ENCODE results near the gene NTN3.

The NTN3 gene

GRCh38 chr16:2447920-2448583, 23.0 kb upstream of the NTN3 start:
- no peak overlapping the region for H3K23ac ChIP-seq (ENCODE audit: low read length)
- H3K79me2 ChIP-seq (ENCODE audit: control insufficient read depth, insufficient read depth, low read length, poor library complexity) = no peaks in the 10 kb centered on the region
- no peak overlapping the region for H4K12ac ChIP-seq (ENCODE audit: low read depth, low read length)
- H3K4me2 ChIP-seq (ENCODE audit: low read length) = no peak overlapping the region
- no peak overlapping the region for H3K4ac ChIP-seq (ENCODE audit: low read depth, low read length)
- H3K14ac ChIP-seq (ENCODE audit: low read length) = no peak overlapping the region
- no peaks in the 10 kb centered on the region for H3K4me1 ChIP-seq (ENCODE audit: control insufficient read depth in 1 of 2, insufficient read depth in 2 of 2, low read length in 2 of 2)
- no peak overlapping the region for H3K27ac ChIP-seq (ENCODE audit: low read depth, low read length)
- no peak overlapping the region for H4K91ac ChIP-seq (ENCODE audit: low read depth, low read length)
- no peak overlapping the region for H3K4me3 ChIP-seq (ENCODE audit: low read depth, low read length)
- no peak overlapping the region for H2AFZ ChIP-seq (ENCODE audit: insufficient read depth, low read length, poor library complexity)
- H3K9me3 ChIP-seq (ENCODE audit: insufficient read depth, low read depth, low read length) = peaks cover 2% of the 10 kb centered on the region
- H3K27me3 ChIP-seq (ENCODE audit: insufficient read depth, low read length) = no peaks in the 10 kb centered on the region
- H3K79me1 ChIP-seq (ENCODE audit: low read length) = no peaks in the 10 kb centered on the region
- no peak overlapping the region for H2BK5ac ChIP-seq (ENCODE audit: low read depth, low read length, poor library complexity)
- H3K18ac ChIP-seq (ENCODE audit: low read length) = no peak overlapping the region
- H3K36me3 ChIP-seq (ENCODE audit: control insufficient read depth in 1 of 2, insufficient read depth in 2 of 2, low read length in 2 of 2) = peaks cover 79 to 88% of the 10 kb centered on the region in 2 experiments
- WGBS (ENCODE audit: extremely low coverage, insufficient coverage, insufficient read length) = no CpG with 5 or more reads among the region's 11 CpGs
- no peak overlapping the region for H3K9ac ChIP-seq (ENCODE audit: low read length)
- H2BK120ac ChIP-seq (ENCODE audit: insufficient read depth, low read length, poor library complexity) = no peak overlapping the region
- no peak overlapping the region for H4K8ac ChIP-seq (ENCODE audit: low read depth, low read length)
- no peak overlapping the region for H2BK12ac ChIP-seq (ENCODE audit: low read length)
- H2AK5ac ChIP-seq (ENCODE audit: low read length) = no peak overlapping the region
- peak; percentile 89 to 95 for DNase-seq

- no peak overlapping the region for H3K27ac ChIP-seq (ENCODE audit: low read depth, low read length)
- H3K27me3 ChIP-seq (ENCODE audit: insufficient read depth, low read length) = no peaks in the 10 kb centered on the region
- WGBS (ENCODE audit: extremely low coverage, insufficient coverage, insufficient read length) = no CpG with 5 or more reads among the region's 25 CpGs
- H3K4me2 ChIP-seq (ENCODE audit: low read length) = no peak overlapping the region
- H3K14ac ChIP-seq (ENCODE audit: low read length) = no peak overlapping the region
- no peaks in the 10 kb centered on the region for H3K79me1 ChIP-seq (ENCODE audit: low read length)
- no peak overlapping the region for H4K8ac ChIP-seq (ENCODE audit: low read depth, low read length)
- H3K4me3 ChIP-seq (ENCODE audit: low read depth, low read length) = no peak overlapping the region
- H3K9me3 ChIP-seq (ENCODE audit: insufficient read depth, low read depth, low read length) = peaks cover 2% of the 10 kb centered on the region
- H2BK5ac ChIP-seq (ENCODE audit: low read depth, low read length, poor library complexity) = no peak overlapping the region
- no peak overlapping the region for H2BK120ac ChIP-seq (ENCODE audit: insufficient read depth, low read length, poor library complexity)
- H3K36me3 ChIP-seq (ENCODE audit: control insufficient read depth in 1 of 2, insufficient read depth in 2 of 2, low read length in 2 of 2) = peaks cover 85 to 90% of the 10 kb centered on the region in 2 experiments
- H4K12ac ChIP-seq (ENCODE audit: low read depth, low read length) = no peak overlapping the region
- H4K91ac ChIP-seq (ENCODE audit: low read depth, low read length) = no peak overlapping the region
- no peak overlapping the region for H3K23ac ChIP-seq (ENCODE audit: low read length)
- no peaks in the 10 kb centered on the region for H3K79me2 ChIP-seq (ENCODE audit: control insufficient read depth, insufficient read depth, low read length, poor library complexity)
- no peak overlapping the region for H3K18ac ChIP-seq (ENCODE audit: low read length)
- H2AK5ac ChIP-seq (ENCODE audit: low read length) = no peak overlapping the region
- no peak overlapping the region for H2AFZ ChIP-seq (ENCODE audit: insufficient read depth, low read length, poor library complexity)
- no peaks in the 10 kb centered on the region for H3K4me1 ChIP-seq (ENCODE audit: control insufficient read depth in 1 of 2, insufficient read depth in 2 of 2, low read length in 2 of 2)
- H3K4ac ChIP-seq (ENCODE audit: low read depth, low read length) = no peak overlapping the region
- no peak overlapping the region for H2BK12ac ChIP-seq (ENCODE audit: low read length)
- DNase-seq = peak; percentile 51 to 63
- no peak overlapping the region for H3K9ac ChIP-seq (ENCODE audit: low read length)
Observed at GRCh38 chr16:2449118-2449517, 22.0 kb upstream of the NTN3 start.

- Histone ChIP-seq H3K36me3 (ENCODE audit: control insufficient read depth in 1 of 2, insufficient read depth in 2 of 2, low read length in 2 of 2) (peaks cover 85 to 88% of the 10 kb centered on the region in 2 experiments), H3K4me3 (ENCODE audit: low read depth, low read length) (no peak overlapping the region), H3K9me3 (ENCODE audit: insufficient read depth, low read depth, low read length) (peaks cover 2% of the 10 kb centered on the region), H4K91ac (ENCODE audit: low read depth, low read length) (no peak overlapping the region), H3K79me1 (ENCODE audit: low read length) (no peaks in the 10 kb centered on the region), H3K4me1 (ENCODE audit: control insufficient read depth in 1 of 2, insufficient read depth in 2 of 2, low read length in 2 of 2) (no peaks in the 10 kb centered on the region), H2BK5ac (ENCODE audit: low read depth, low read length, poor library complexity) (no peak overlapping the region), H4K8ac (ENCODE audit: low read depth, low read length) (no peak overlapping the region), H3K4me2 (ENCODE audit: low read length) (no peak overlapping the region), H3K23ac (ENCODE audit: low read length) (no peak overlapping the region), H2BK120ac (ENCODE audit: insufficient read depth, low read length, poor library complexity) (no peak overlapping the region), H2AK5ac (ENCODE audit: low read length) (no peak overlapping the region), H3K27ac (ENCODE audit: low read depth, low read length) (no peak overlapping the region), H3K79me2 (ENCODE audit: control insufficient read depth, insufficient read depth, low read length, poor library complexity) (no peaks in the 10 kb centered on the region), H2BK12ac (ENCODE audit: low read length) (no peak overlapping the region), H4K12ac (ENCODE audit: low read depth, low read length) (no peak overlapping the region), H3K4ac (ENCODE audit: low read depth, low read length) (no peak overlapping the region), H3K14ac (ENCODE audit: low read length) (no peak overlapping the region), H3K18ac (ENCODE audit: low read length) (no peak overlapping the region), H3K27me3 (ENCODE audit: insufficient read depth, low read length) (no peaks in the 10 kb centered on the region), H3K9ac (ENCODE audit: low read length) (no peak overlapping the region), H2AFZ (ENCODE audit: insufficient read depth, low read length, poor library complexity) (no peak overlapping the region)
- no CpG with 5 or more reads among the region's 8 CpGs for WGBS (ENCODE audit: extremely low coverage, insufficient coverage, insufficient read length)
- peak; percentile 88 to 90 for DNase-seq
Observed at GRCh38 chr16:2450535-2450934, 20.6 kb upstream of the NTN3 start.

- Histone ChIP-seq H2BK120ac (ENCODE audit: insufficient read depth, low read length, poor library complexity) (no peak overlapping the region), H4K8ac (ENCODE audit: low read depth, low read length) (no peak overlapping the region), H2AFZ (ENCODE audit: insufficient read depth, low read length, poor library complexity) (no peak overlapping the region), H4K12ac (ENCODE audit: low read depth, low read length) (no peak overlapping the region), H2BK12ac (ENCODE audit: low read length) (no peak overlapping the region), H3K4me3 (ENCODE audit: low read depth, low read length) (no peak overlapping the region), H3K27ac (ENCODE audit: low read depth, low read length) (no peak overlapping the region), H3K27me3 (ENCODE audit: insufficient read depth, low read length) (no peaks in the 10 kb centered on the region), H3K9me3 (ENCODE audit: insufficient read depth, low read depth, low read length) (peaks cover 2% of the 10 kb centered on the region), H3K36me3 (ENCODE audit: control insufficient read depth in 1 of 2, insufficient read depth in 2 of 2, low read length in 2 of 2) (peaks cover 86 to 88% of the 10 kb centered on the region in 2 experiments), H3K9ac (ENCODE audit: low read length) (no peak overlapping the region), H3K4me2 (ENCODE audit: low read length) (no peak overlapping the region), H3K79me1 (ENCODE audit: low read length) (no peaks in the 10 kb centered on the region), H3K79me2 (ENCODE audit: control insufficient read depth, insufficient read depth, low read length, poor library complexity) (no peaks in the 10 kb centered on the region), H2AK5ac (ENCODE audit: low read length) (no peak overlapping the region), H3K14ac (ENCODE audit: low read length) (no peak overlapping the region), H3K18ac (ENCODE audit: low read length) (no peak overlapping the region), H3K4ac (ENCODE audit: low read depth, low read length) (no peak overlapping the region), H3K4me1 (ENCODE audit: control insufficient read depth in 1 of 2, insufficient read depth in 2 of 2, low read length in 2 of 2) (no peaks in the 10 kb centered on the region), H4K91ac (ENCODE audit: low read depth, low read length) (no peak overlapping the region), H2BK5ac (ENCODE audit: low read depth, low read length, poor library complexity) (no peak overlapping the region), H3K23ac (ENCODE audit: low read length) (no peak overlapping the region)
- no CpG with 5 or more reads among the region's 19 CpGs for WGBS (ENCODE audit: extremely low coverage, insufficient coverage, insufficient read length)
- no peak for DNase-seq
Observed at GRCh38 chr16:2450975-2451381, 20.1 kb upstream of the NTN3 start.
